Measurements from ENCODE around the gene RNF220.

- TF ChIP-seq CTCF (IDR thresholded peaks at IDR 0.05) (no peak), POLR2A (IDR thresholded peaks at IDR 0.05) (no peak)
These were observed 235.3 kb downstream of the RNF220 start for GRCh38 chr1:44640200-44640853.

Measured in uterus (tissue), 2 donors.